ENCODE data around the gene FCHO2. TPM values are rescaled to one million over a fixed set of nuclear protein-coding genes. Genes with fewer than 3 reads are reported as not detected.
A peak's percentile ranks its signal among the peaks of the same experiment; 100 is the strongest.

FCHO2 gene
- total RNA-seq, 1 donor from 2014 or later, result 11.2 TPM

DNA sequence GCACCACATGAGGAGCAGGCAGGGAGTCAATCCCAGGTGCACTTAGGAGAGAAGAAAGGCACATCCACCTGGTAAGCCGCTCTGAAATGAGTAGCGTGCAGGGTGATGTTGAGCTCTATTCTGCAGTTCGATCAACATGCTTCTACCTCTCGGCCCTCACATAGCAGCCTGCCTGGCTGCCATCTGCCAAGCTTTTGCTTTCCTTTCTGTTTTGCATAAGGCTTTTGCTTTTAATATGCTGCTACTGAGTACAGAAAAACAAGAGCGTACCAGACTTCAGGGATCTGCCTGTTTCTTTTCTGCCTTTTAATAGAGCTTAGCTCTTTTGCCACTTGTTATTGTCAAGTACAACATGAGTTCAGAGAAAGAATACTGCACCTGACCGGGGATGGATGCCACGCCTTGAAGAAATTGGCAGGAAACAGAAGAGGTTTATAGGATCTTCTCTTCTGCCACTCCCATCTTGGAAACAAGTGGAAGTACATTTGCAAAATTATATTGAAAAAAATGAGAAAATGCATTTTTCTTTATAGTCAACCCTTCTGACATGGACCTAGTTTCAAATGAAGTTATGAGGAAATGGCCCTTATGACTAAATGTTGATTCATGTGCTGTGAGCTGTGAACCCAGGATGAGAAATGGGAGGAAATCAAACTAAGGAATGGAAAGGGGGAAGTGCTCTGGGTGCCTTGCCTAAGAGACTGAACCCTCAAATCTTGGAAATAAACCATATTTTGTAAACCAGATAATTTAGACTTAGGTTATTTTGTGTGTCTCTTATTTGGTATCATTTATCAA, 4.0 kb upstream of the FCHO2 start:
- no peak overlapping the region for H3K4me3 ChIP-seq (ENCODE audit: low read depth, low read length)
- no peaks in the 10 kb centered on the region for H3K36me3 ChIP-seq (ENCODE audit: control insufficient read depth, insufficient read depth, low read length)
- TF ChIP-seq, protein P1, sequence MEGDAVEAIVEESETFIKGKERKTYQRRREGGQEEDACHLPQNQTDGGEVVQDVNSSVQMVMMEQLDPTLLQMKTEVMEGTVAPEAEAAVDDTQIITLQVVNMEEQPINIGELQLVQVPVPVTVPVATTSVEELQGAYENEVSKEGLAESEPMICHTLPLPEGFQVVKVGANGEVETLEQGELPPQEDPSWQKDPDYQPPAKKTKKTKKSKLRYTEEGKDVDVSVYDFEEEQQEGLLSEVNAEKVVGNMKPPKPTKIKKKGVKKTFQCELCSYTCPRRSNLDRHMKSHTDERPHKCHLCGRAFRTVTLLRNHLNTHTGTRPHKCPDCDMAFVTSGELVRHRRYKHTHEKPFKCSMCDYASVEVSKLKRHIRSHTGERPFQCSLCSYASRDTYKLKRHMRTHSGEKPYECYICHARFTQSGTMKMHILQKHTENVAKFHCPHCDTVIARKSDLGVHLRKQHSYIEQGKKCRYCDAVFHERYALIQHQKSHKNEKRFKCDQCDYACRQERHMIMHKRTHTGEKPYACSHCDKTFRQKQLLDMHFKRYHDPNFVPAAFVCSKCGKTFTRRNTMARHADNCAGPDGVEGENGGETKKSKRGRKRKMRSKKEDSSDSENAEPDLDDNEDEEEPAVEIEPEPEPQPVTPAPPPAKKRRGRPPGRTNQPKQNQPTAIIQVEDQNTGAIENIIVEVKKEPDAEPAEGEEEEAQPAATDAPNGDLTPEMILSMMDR (IDR thresholded peaks at IDR 0.05; ENCODE audit: insufficient read depth, low read length, poor library complexity, severe bottlenecking), result no peak
- DNase-seq (ENCODE audit: low read depth), result no peak
- H3K27me3 ChIP-seq (ENCODE audit: control insufficient read depth, insufficient read depth, low read length), result no peaks in the 10 kb centered on the region

DNA sequence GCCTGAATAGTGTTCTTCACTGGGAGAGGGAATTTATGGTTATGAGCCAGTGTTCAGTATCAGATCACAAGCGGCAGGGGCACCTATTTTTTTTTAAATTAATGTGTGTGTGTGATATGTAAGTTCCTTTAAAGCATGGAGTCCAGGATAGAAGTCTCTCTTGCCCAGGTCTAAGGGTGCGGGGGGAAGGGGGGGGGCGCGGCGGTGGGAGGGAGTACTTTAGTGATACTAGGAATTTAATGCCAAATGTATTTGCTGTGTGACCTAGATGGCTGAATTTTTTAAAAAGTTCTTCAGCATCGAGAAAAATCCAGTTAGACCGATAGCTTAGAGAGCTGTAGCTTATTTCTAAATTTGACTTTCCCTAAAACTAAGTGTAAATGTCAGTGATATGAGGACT, 1.5 kb upstream of the FCHO2 start:
- no peak for DNase-seq (ENCODE audit: low read depth)
- Histone ChIP-seq H3K4me3 (ENCODE audit: low read depth, low read length) (no peak overlapping the region), H3K36me3 (ENCODE audit: control insufficient read depth, insufficient read depth, low read length) (no peaks in the 10 kb centered on the region), H3K27me3 (ENCODE audit: control insufficient read depth, insufficient read depth, low read length) (no peaks in the 10 kb centered on the region)
- TF ChIP-seq, protein P1 (IDR thresholded peaks at IDR 0.05; ENCODE audit: insufficient read depth, low read length, poor library complexity, severe bottlenecking), result no peak

GRCh38 chr5:72955143-72955767, 586 bp upstream of the FCHO2 start:
- DNase-seq (ENCODE audit: low read depth), result no peak
- Histone ChIP-seq H3K4me3 (ENCODE audit: low read depth, low read length) (peak overlapping the region; percentile 68), H3K27me3 (ENCODE audit: control insufficient read depth, insufficient read depth, low read length) (no peaks in the 10 kb centered on the region), H3K36me3 (ENCODE audit: control insufficient read depth, insufficient read depth, low read length) (no peaks in the 10 kb centered on the region)
- TF ChIP-seq, protein P1 (IDR thresholded peaks at IDR 0.05; ENCODE audit: insufficient read depth, low read length, poor library complexity, severe bottlenecking), result no peak

DNA sequence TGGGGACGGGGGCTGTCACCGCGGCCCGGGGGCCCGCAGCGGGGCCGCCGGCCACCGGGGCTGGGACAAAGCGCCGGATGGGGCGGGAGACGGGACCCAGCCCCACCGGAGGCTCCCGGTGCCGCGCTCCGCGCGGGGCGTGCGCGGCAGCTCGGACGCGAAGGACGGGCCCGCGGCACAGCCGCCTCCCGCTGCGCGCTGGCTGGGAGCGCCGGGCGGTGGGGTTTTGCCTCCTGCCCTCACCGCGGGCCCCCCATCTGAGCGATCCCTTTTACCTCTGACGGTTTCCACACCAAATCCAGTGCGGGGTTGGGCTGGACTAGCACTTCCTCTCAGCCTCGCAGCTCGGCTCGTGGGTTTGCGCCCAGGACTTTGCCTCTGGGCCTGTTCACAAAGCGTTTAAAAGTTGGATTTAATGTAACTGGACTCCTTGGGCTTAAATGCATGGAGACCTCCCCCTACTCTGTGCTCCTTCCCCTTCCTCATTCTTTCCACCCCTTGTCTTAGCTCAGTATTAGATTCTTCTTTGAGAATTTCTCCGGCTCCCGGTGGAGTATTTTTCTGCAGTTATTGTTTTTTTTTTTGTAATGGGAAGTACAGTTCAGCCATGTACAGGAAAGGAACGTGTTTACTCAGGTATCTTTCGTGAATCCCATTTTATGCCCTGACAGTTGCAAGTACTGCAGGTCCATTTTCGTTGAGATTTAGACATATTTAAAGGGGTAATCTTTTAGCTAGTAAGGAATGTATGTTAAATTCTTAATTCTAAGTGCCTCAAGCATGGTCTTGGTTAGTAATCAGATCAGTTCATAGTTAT, 691 bp downstream of the FCHO2 start:
- no peak for DNase-seq (ENCODE audit: low read depth)
- Histone ChIP-seq H3K4me3 (ENCODE audit: low read depth, low read length) (peak overlapping the region; percentile 68), H3K36me3 (ENCODE audit: control insufficient read depth, insufficient read depth, low read length) (no peaks in the 10 kb centered on the region), H3K27me3 (ENCODE audit: control insufficient read depth, insufficient read depth, low read length) (no peaks in the 10 kb centered on the region)
- TF ChIP-seq, protein P1 (IDR thresholded peaks at IDR 0.05; ENCODE audit: insufficient read depth, low read length, poor library complexity, severe bottlenecking), result no peak

DNA sequence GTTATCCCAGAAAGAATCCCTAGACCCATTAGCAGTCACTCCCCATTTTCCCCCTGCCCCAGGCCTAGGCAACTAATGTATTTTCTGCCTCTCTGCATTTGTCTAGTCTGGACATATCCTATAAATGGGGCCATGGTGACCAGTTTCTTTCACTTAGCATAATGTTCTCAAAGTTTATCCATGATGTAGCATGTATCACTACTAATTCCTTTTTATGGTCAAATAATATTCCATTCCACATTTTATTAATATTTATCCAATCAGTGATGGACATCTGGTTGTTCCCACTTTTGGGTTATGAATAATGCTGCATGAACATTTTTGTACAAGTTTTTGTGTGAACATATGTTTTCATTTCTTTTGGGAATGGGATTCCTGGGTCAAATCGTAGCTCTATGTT, 1.5 kb downstream of the FCHO2 start:
- Histone ChIP-seq H3K27me3 (ENCODE audit: control insufficient read depth, insufficient read depth, low read length) (no peaks in the 10 kb centered on the region), H3K36me3 (ENCODE audit: control insufficient read depth, insufficient read depth, low read length) (no peaks in the 10 kb centered on the region), H3K4me3 (ENCODE audit: low read depth, low read length) (peak overlapping the region; percentile 68)
- TF ChIP-seq, protein P1 (IDR thresholded peaks at IDR 0.05; ENCODE audit: insufficient read depth, low read length, poor library complexity, severe bottlenecking), result no peak
- DNase-seq (ENCODE audit: low read depth), result no peak
